Kidney epithelial cell (primary cell): Measurements from ENCODE around the gene AFAP1L1. TPM values are rescaled to one million over a fixed set of nuclear protein-coding genes. Genes with fewer than 3 reads are reported as not detected.

ENCODE experiments used
- DNase-seq: peaks from one replicate; pipeline ENCODE4 v3.0.0-alpha.2; 2010; ENCODE audit warnings: low read depth
- H3K27me3 ChIP-seq: 2 replicates; pipeline ENCODE4 v1.6.0; 2011; ENCODE audit warnings: low read length; ENCODE audit not compliant: control insufficient read depth, insufficient read depth
- H3K36me3 ChIP-seq: 2 replicates; pipeline ENCODE4 v1.5.1; 2011; ENCODE audit warnings: low read length; ENCODE audit not compliant: control insufficient read depth, insufficient read depth
- H3K4me3 ChIP-seq: 2 replicates; pipeline ENCODE4 v1.5.1; 2011; ENCODE audit warnings: low read depth, mild to moderate bottlenecking, control low read depth, low read length
- CTCF ChIP-seq: IDR thresholded peaks from 2 replicates; pipeline ENCODE4 v1.5.1; 2011; ENCODE audit warnings: mild to moderate bottlenecking, moderate library complexity, low read length, control low read depth, inconsistent platforms; ENCODE audit not compliant: insufficient read depth, poor library complexity, severe bottlenecking
- total RNA-seq: library from RNA; depleted of rRNA; stranded (reverse); fragments of >200 nt; gene quantifications from 2 replicates; pipeline ENCODE4 v1.2.3, GENCODE V29; 2015

Gene AFAP1L1
- total RNA-seq, 1 donor from 2014 or later: 15.3 TPM

DNA sequence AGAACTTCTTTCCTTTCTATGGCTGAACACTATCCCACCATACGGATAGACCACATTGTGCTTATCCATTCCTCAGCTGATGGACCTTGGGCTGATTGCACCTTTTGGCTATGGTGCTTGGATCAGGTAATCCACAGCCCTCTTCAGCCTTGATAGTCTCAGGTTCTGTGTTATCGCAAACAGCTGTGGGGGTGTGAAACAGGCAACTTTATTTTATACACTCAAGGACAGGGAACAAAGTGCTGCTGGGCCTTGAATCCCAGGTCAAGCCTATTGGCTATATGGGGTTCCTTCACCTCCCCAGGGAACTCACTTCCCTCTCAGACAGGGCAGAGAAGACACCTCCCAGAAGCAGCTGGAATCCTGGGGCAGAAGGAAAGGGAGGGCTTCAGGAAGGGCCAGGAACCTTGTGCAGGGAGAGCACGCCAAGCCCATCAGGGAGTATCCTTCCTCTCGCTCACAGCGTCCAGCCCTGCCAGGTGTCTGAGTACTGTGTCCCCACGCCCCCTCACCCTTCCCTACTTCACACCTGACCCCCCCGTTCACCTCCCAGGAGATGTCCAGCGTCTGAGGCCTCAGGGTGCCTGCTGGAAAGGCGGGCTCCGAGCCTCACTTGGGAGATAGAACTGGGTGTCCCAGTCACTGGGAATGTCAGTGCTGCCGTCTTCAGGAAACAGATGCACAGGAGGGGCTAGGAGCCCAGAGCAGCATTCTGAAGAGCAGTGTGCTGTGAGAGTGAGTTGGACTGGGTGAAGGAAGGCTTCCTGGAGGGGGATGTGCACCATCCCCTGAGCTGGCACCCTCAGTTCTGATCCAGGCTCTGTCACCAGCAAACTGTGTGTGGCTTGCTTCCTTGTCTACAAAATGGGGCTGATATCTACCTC is 32.8 kb downstream of the AFAP1L1 start:
- no peaks in the 10 kb centered on the region for H3K36me3 ChIP-seq
- H3K4me3 ChIP-seq: no peak overlapping the region
- no peak for TF ChIP-seq CTCF
- H3K27me3 ChIP-seq: no peaks in the 10 kb centered on the region
- DNase-seq: no peak

DNA sequence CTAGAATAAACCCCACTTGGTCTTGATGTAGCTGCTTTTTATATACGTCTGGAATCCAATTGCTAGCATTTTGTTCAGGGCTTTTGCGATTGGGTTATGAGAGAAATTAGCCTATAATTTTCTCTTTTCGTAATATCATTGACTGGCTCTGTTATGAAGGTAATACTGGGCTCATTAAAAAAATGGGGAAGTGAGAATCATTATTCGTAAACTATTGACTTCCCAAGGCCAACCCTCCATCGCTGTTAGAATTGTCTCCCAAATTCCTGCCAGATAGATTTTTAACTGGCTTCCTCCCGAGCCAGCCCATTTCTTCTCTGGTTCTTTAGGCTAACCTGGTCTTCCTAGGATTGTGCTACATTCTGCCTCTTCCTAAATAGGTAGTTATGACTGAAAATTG is 37.7 kb downstream of the AFAP1L1 start:
- Histone ChIP-seq H3K36me3 (no peaks in the 10 kb centered on the region), H3K4me3 (no peak overlapping the region), H3K27me3 (no peaks in the 10 kb centered on the region)
- DNase-seq: no peak
- no peak for TF ChIP-seq CTCF

- Histone ChIP-seq H3K36me3 (no peaks in the 10 kb centered on the region), H3K4me3 (no peak overlapping the region), H3K27me3 (no peaks in the 10 kb centered on the region)
- DNase-seq: no peak
- TF ChIP-seq CTCF: no peak
Measured at GRCh38 chr5:149310488-149310887, 38.8 kb downstream of the AFAP1L1 start.

DNA sequence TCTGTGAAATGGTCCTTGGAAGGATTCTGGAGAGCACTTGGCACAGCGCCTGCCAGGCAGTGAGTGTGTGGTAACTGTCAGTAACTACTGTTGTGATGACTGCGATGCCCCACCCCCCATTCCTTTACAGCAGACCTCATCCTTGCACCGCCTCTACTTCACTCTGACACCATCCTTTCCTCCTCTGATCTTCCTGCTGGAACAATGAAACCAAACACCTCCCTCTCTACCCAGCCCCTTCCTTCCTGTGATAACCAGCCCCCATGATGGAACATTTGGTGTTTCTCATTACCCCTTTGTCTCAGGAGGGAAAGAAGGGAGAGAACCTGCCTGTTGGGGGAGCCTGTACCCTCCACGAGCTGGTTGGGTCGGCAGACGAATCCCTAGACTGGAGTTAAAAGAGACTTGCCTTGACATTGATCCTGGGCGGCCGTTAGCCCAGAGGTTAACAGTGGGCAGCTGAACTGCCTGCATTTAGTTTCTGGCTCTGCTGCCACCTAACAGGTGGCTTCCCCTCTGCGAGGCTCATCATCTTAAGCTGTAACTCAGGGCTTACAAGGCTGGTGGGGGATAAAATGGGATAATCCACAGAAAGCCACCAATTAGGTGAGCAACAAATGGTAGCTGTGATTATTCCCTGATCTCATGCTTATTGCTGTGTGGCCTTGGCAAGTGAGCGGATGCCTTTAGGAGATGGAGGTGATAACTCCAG is 39.4 kb downstream of the AFAP1L1 start:
- peak; percentile 65 for DNase-seq
- no peak for TF ChIP-seq CTCF
- Histone ChIP-seq H3K4me3 (no peak overlapping the region), H3K27me3 (no peaks in the 10 kb centered on the region), H3K36me3 (no peaks in the 10 kb centered on the region)

GRCh38 chr5:149313151-149313841 is 41.6 kb downstream of the AFAP1L1 start:
- Histone ChIP-seq H3K4me3 (no peak overlapping the region), H3K27me3 (no peaks in the 10 kb centered on the region), H3K36me3 (no peaks in the 10 kb centered on the region)
- no peak for DNase-seq
- no peak for TF ChIP-seq CTCF
